Muscle layer of colon (tissue), 2 donors: ENCODE results near the gene CRYGN.

Source experiments
- H3K27ac ChIP-seq: one replicate; pipeline ENCODE4 v1.7.0; 2013; ENCODE audit warnings: low read depth, mild to moderate bottlenecking, low read length, moderate library complexity
- H3K27me3 ChIP-seq, 2 donors: one replicate each; pipeline ENCODE4 v1.7.0; 2013; ENCODE audit warnings: low read length in 2 of 2, mild to moderate bottlenecking in 2 of 2; ENCODE audit not compliant: insufficient read depth in 2 of 2, control insufficient read depth in 1 of 2
- H3K36me3 ChIP-seq: one replicate; pipeline ENCODE4 v1.7.0; 2013; ENCODE audit warnings: mild to moderate bottlenecking, low read length; ENCODE audit not compliant: insufficient read depth
- H3K4me1 ChIP-seq: one replicate; pipeline ENCODE4 v1.7.0; 2013; ENCODE audit warnings: mild to moderate bottlenecking, low read length; ENCODE audit not compliant: insufficient read depth
- H3K4me3 ChIP-seq, 2 donors: one replicate each; pipeline ENCODE4 v1.7.0; 2013; ENCODE audit warnings: low read length in 2 of 2, low read depth in 1 of 2, mild to moderate bottlenecking in 1 of 2, moderate library complexity in 1 of 2
- H3K9ac ChIP-seq: one replicate; pipeline ENCODE4 v1.7.0; 2013; ENCODE audit warnings: low read length
- H3K9me3 ChIP-seq: one replicate; pipeline ENCODE4 v1.7.0; 2013; ENCODE audit warnings: mild to moderate bottlenecking, low read length
- donor health status: abdominal sarcoma.
- donor health status: Adenocarcinoma of cecum.

The CRYGN gene

GRCh38 chr7:151389768-151390597 is 50.0 kb downstream of the CRYGN start:
- no peak overlapping the region for H3K9ac ChIP-seq
- H3K27ac ChIP-seq = no peak overlapping the region
- H3K9me3 ChIP-seq = no peaks in the 10 kb centered on the region
- H3K4me1 ChIP-seq = no peaks in the 10 kb centered on the region
- no peaks in the 10 kb centered on the region for H3K36me3 ChIP-seq
- H3K27me3 ChIP-seq = no peaks in the 10 kb centered on the region
- no peak overlapping the region for H3K4me3 ChIP-seq

- Histone ChIP-seq H3K36me3 (no peaks in the 10 kb centered on the region), H3K4me1 (no peaks in the 10 kb centered on the region), H3K27me3 (no peaks in the 10 kb centered on the region), H3K9me3 (no peaks in the 10 kb centered on the region), H3K4me3 (no peak overlapping the region), H3K27ac (no peak overlapping the region), H3K9ac (no peak overlapping the region)
Measured at GRCh38 chr7:151389096-151389767, 50.7 kb downstream of the CRYGN start.

- H3K9me3 ChIP-seq = no peaks in the 10 kb centered on the region
- H3K36me3 ChIP-seq = no peaks in the 10 kb centered on the region
- no peak overlapping the region for H3K4me3 ChIP-seq
- no peak overlapping the region for H3K9ac ChIP-seq
- no peaks in the 10 kb centered on the region for H3K27me3 ChIP-seq
- no peaks in the 10 kb centered on the region for H3K4me1 ChIP-seq
- H3K27ac ChIP-seq = no peak overlapping the region
Measured at GRCh38 chr7:151388430-151388829, 51.5 kb downstream of the CRYGN start.

GRCh38 chr7:151388007-151388297 is 52.0 kb downstream of the CRYGN start:
- H3K27ac ChIP-seq = no peak overlapping the region
- no peak overlapping the region for H3K9ac ChIP-seq
- H3K4me1 ChIP-seq = no peaks in the 10 kb centered on the region
- peaks cover 0 to 4% of the 10 kb centered on the region in 2 donors for H3K27me3 ChIP-seq
- no peaks in the 10 kb centered on the region for H3K36me3 ChIP-seq
- H3K9me3 ChIP-seq = no peaks in the 10 kb centered on the region
- H3K4me3 ChIP-seq = no peak overlapping the region

GRCh38 chr7:151387161-151388006 is 52.6 kb downstream of the CRYGN start:
- Histone ChIP-seq H3K9me3 (no peaks in the 10 kb centered on the region), H3K4me3 (no peak overlapping the region), H3K36me3 (no peaks in the 10 kb centered on the region), H3K9ac (no peak overlapping the region), H3K27me3 (peaks cover 1 to 10% of the 10 kb centered on the region in 2 donors), H3K4me1 (no peaks in the 10 kb centered on the region), H3K27ac (no peak overlapping the region)

- Histone ChIP-seq H3K27me3 (peaks cover 7 to 18% of the 10 kb centered on the region in 2 donors), H3K9me3 (no peaks in the 10 kb centered on the region), H3K4me1 (peaks cover 5% of the 10 kb centered on the region), H3K36me3 (no peaks in the 10 kb centered on the region), H3K9ac (no peak overlapping the region), H3K27ac (no peak overlapping the region), H3K4me3 (no peak overlapping the region)
Measured at GRCh38 chr7:151386301-151387160, 53.4 kb downstream of the CRYGN start.

- H3K9ac ChIP-seq = no peak overlapping the region
- H3K27ac ChIP-seq = no peak overlapping the region
Measured at GRCh38 chr7:151385626-151386300, 54.2 kb downstream of the CRYGN start.

GRCh38 chr7:151384776-151385625 is 54.9 kb downstream of the CRYGN start:
- Histone ChIP-seq H3K4me3 (no peak overlapping the region), H3K36me3 (no peaks in the 10 kb centered on the region), H3K4me1 (peaks cover 5% of the 10 kb centered on the region), H3K27ac (no peak overlapping the region), H3K9ac (no peak overlapping the region), H3K27me3 (peaks cover 7 to 22% of the 10 kb centered on the region in 2 donors), H3K9me3 (no peaks in the 10 kb centered on the region)

More at GRCh38 chr7:151385626-151386300, 54.2 kb downstream of the CRYGN start:
- no peaks in the 10 kb centered on the region for H3K9me3 ChIP-seq
- no peak overlapping the region for H3K4me3 ChIP-seq
- H3K36me3 ChIP-seq = no peaks in the 10 kb centered on the region
- peaks cover 5% of the 10 kb centered on the region for H3K4me1 ChIP-seq
- peaks cover 7 to 22% of the 10 kb centered on the region in 2 donors for H3K27me3 ChIP-seq

- H3K27me3 ChIP-seq = peaks cover 7 to 22% of the 10 kb centered on the region in 2 donors
- no peak overlapping the region for H3K4me3 ChIP-seq
- H3K9me3 ChIP-seq = no peaks in the 10 kb centered on the region
- H3K4me1 ChIP-seq = peaks cover 5% of the 10 kb centered on the region
- no peak overlapping the region for H3K27ac ChIP-seq
- no peak overlapping the region for H3K9ac ChIP-seq
- no peaks in the 10 kb centered on the region for H3K36me3 ChIP-seq
Measured at GRCh38 chr7:151384352-151384697, 55.6 kb downstream of the CRYGN start.
